ENCODE data around the gene NACA.

DNA sequence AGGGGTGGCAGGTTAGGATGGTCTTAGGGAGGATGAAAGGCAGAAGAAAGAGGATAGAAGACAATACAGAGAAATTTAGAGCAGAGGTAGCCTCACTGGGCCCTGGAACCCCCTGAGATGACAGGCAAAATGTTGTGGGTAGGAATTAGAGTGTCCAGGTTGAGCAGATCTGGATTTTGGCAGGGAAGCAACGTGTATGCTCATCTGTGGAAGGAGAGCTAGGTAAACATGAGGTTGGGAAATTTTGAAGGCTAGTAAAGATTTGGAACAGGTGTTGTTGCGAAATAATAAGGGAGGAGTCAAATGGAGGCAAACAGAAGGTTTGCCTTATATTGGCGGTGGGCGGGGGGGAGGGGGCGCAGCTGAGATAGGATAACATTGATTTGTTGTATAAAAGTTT lies 43.3 kb upstream of the NACA start:
- TF ChIP-seq CTCF (IDR thresholded peaks at IDR 0.05) (no peak), POLR2AphosphoS5 (IDR thresholded peaks at IDR 0.05) (peak; percentile 92), POLR2A (IDR thresholded peaks at IDR 0.05) (no peak)
